HCT116 (cell line): Measurements from ENCODE around the gene CCDC88C. TPM values are rescaled to one million over a fixed set of nuclear protein-coding genes. Genes with fewer than 3 reads are reported as not detected.

ENCODE experiments used
- ATAC-seq: fragments of 200-7000 bp; cut with Tn5 transposase; 2 replicates; pipeline ENCODE4 v1.9.1; 2020; ENCODE audit warnings: mild to moderate bottlenecking, moderate library complexity
- BruUV-seq: library from RNA; stranded (reverse); fragments of 400-500 nt; replicated peaks from 2 replicates; lab custom pipeline; 2021; lab: Mats Ljungman, UMichigan
- CTCF ChIA-PET: fragments of 300-600 bp; sonication (Branson Sonifier 250); formaldehyde crosslinking; loops from one replicate; lab custom pipeline; 2021; ENCODE audit warnings: antibody characterized with exemption; lab: Charles Lee
- POLR2A ChIA-PET: fragments of 300-600, 350-600 bp; sonication (Branson Sonifier 250); formaldehyde crosslinking; loops from one replicate; lab custom pipeline; 2021; ENCODE audit warnings: antibody characterized with exemption; lab: Charles Lee
- RAD21 ChIA-PET, 2 experiments: fragments of 300-600 bp; sonication (Branson Sonifier 250); formaldehyde crosslinking; loops; one replicate each; lab custom pipeline; 2023; ENCODE audit warnings: low total read pairs in 2 of 2; ENCODE audit not compliant: uncharacterized antibody in 2 of 2, unreplicated experiment in 2 of 2, low non-redundant PET in 1 of 2; lab: Charles Lee
- DNase-seq: peaks from one replicate; pipeline ENCODE4 v3.0.0-alpha.2; 2010; ENCODE audit warnings: low read depth, low spot score
- H2AFZ ChIP-seq: fragments of 200-600 bp; shearing (Covaris generic), sonication (generic); 2 replicates; pipeline ENCODE4 v1.6.1; 2017; ENCODE audit warnings: low read depth, mixed run types, mixed read lengths, antibody characterized with exemption, low read length; ENCODE audit not compliant: poor library complexity, severe bottlenecking
- H3K27ac ChIP-seq: 2 replicates; pipeline ENCODE4 v1.5.1; 2012; ENCODE audit warnings: low read depth, low read length
- H3K27me3 ChIP-seq: fragments of 200-600 bp; sonication (generic); 2 replicates; pipeline ENCODE4 v1.6.1; 2016; ENCODE audit warnings: mixed run types, low read length, mixed read lengths; ENCODE audit not compliant: insufficient read depth
- H3K36me3 ChIP-seq, 2 experiments: fragments of 200-500 bp in 1 of 2; fragments of 200-600 bp in 1 of 2; sonication (Bioruptor generic) in 1 of 2; sonication (generic) in 1 of 2; 2 replicates each; pipeline versions ENCODE4 v1.5.1 to v1.6.1; 2014 to 2016; ENCODE audit warnings: low read length in 2 of 2, inconsistent platforms in 1 of 2, mixed read lengths in 1 of 2, mixed run types in 1 of 2; ENCODE audit not compliant: insufficient read depth in 2 of 2, control insufficient read depth in 1 of 2
- H3K4me1 ChIP-seq, 2 experiments: fragments of 200-600 bp in 1 of 2; sonication (generic) in 1 of 2; 2 replicates each; pipeline versions ENCODE4 v1.5.1 to v1.6.1; 2012 to 2017; ENCODE audit warnings: low read length in 2 of 2, inconsistent platforms in 1 of 2, mild to moderate bottlenecking in 1 of 2, mixed read lengths in 1 of 2, mixed run types in 1 of 2, moderate library complexity in 1 of 2; ENCODE audit not compliant: insufficient read depth in 2 of 2, control insufficient read depth in 1 of 2
- H3K4me2 ChIP-seq: fragments of 200-600 bp; sonication (generic); 2 replicates; pipeline ENCODE4 v1.6.1; 2017; ENCODE audit warnings: mixed run types, low read length, mixed read lengths
- H3K4me3 ChIP-seq, 2 experiments: fragments of 200-600 bp in 1 of 2; sonication (generic) in 1 of 2; replicated peaks in 1 of 2; 2 replicates each; pipeline ENCODE4 v1.5.1; 2011 to 2016; ENCODE audit warnings: low read length in 2 of 2, control low read depth in 1 of 2, low read depth in 1 of 2, mild to moderate bottlenecking in 1 of 2, mixed read lengths in 1 of 2, mixed run types in 1 of 2
- H3K79me2 ChIP-seq: fragments of 200-600 bp; sonication (generic); 2 replicates; pipeline ENCODE4 v1.6.1; 2017; ENCODE audit warnings: mild to moderate bottlenecking, mixed run types, low read length, moderate library complexity, mixed read lengths; ENCODE audit not compliant: insufficient read depth
- H3K9ac ChIP-seq: fragments of 200-600 bp; sonication (generic); 2 replicates; pipeline ENCODE4 v1.6.1; 2016; ENCODE audit warnings: low read length, mixed read lengths
- H3K9me2 ChIP-seq: fragments of 200-600 bp; sonication (generic), shearing (Covaris generic); 2 replicates; pipeline ENCODE4 v1.6.1; 2017; ENCODE audit warnings: mixed run types, mild to moderate bottlenecking, moderate library complexity; ENCODE audit not compliant: insufficient read depth
- H3K9me3 ChIP-seq, 2 experiments: fragments of 200-500 bp in 1 of 2; fragments of 200-600 bp in 1 of 2; sonication (Bioruptor generic) in 1 of 2; sonication (generic) in 1 of 2; 2 replicates each; pipeline ENCODE4 v1.6.1; 2014 to 2017; ENCODE audit warnings: low read length in 2 of 2, mixed read lengths in 2 of 2, inconsistent platforms in 1 of 2, low read depth in 1 of 2, mild to moderate bottlenecking in 1 of 2, mixed run types in 1 of 2, moderate library complexity in 1 of 2; ENCODE audit not compliant: control insufficient read depth in 1 of 2, insufficient read depth in 1 of 2
- H4K20me1 ChIP-seq: fragments of 200-600 bp; sonication (generic), shearing (Covaris generic); 2 replicates; pipeline ENCODE4 v1.6.1; 2017; ENCODE audit warnings: mixed run types, mild to moderate bottlenecking, moderate library complexity; ENCODE audit not compliant: insufficient read depth
- CBX3 ChIP-seq: IDR thresholded peaks from 2 replicates; pipeline ENCODE4 v1.6.1; 2012; ENCODE audit warnings: low read depth
- EGR1 ChIP-seq: IDR thresholded peaks from 2 replicates; pipeline ENCODE4 v1.6.1; 2012; ENCODE audit warnings: low read depth
- ELF1 ChIP-seq: IDR thresholded peaks from 2 replicates; pipeline ENCODE4 v1.6.1; 2012; ENCODE audit warnings: low read depth, borderline replicate concordance
- MAX ChIP-seq: IDR thresholded peaks from 2 replicates; pipeline ENCODE4 v1.6.1; 2012
- POLR2AphosphoS5 ChIP-seq: IDR thresholded peaks from 2 replicates; pipeline ENCODE4 v1.6.1; 2011; ENCODE audit warnings: mild to moderate bottlenecking, low read depth, low read length, moderate library complexity
- RAD21 ChIP-seq: IDR thresholded peaks from 2 replicates; pipeline ENCODE4 v1.6.1; 2012; ENCODE audit warnings: low read depth, mild to moderate bottlenecking
- SIN3A ChIP-seq: IDR thresholded peaks from 2 replicates; pipeline ENCODE4 v1.6.1; 2012; ENCODE audit warnings: low read depth
- YY1 ChIP-seq: IDR thresholded peaks from 2 replicates; pipeline ENCODE4 v1.6.1; 2011; ENCODE audit warnings: low read length, low read depth, moderate library complexity, mild to moderate bottlenecking; ENCODE audit not compliant: insufficient replicate concordance; ENCODE audit errors: extremely low read depth
- intact Hi-C: fragments of 100-400 bp; cut with micrococcal nuclease; formaldehyde crosslinking; loops from 2 replicates; pipeline ENCODE4 v1.10.0; 2022
- total RNA-seq: library from RNA; stranded (reverse); gene quantifications from one replicate; pipeline ENCODE4 v1.2.1, GENCODE V29; 2021; ENCODE audit not compliant: unreplicated experiment
- TF ChIP-seq, protein P1 (sequence below): IDR thresholded peaks from 2 replicates; pipeline ENCODE4 v1.6.1; 2012; ENCODE audit warnings: low read depth
- TF ChIP-seq, protein P2 (sequence below), 3 experiments: fragments of 200-600 bp in 1 of 3; sonication (generic) in 1 of 3; IDR thresholded peaks in 2 of 3; conservative IDR thresholded peaks in 1 of 3; 2 replicates each; pipeline ENCODE4 v1.5.1; 2012 to 2017; ENCODE audit warnings: low read depth in 2 of 3, low read length in 2 of 3, antibody characterized with exemption in 1 of 3, borderline replicate concordance in 1 of 3, control low read depth in 1 of 3, mild to moderate bottlenecking in 1 of 3, mixed read lengths in 1 of 3, mixed run types in 1 of 3, moderate library complexity in 1 of 3; ENCODE audit not compliant: insufficient read depth in 1 of 3

CCDC88C gene
- total RNA-seq, 1 experiment from 2014 or later = 20.8 TPM

GRCh38 chr14:91279354-91279753, 138.3 kb downstream of the CCDC88C start:
- peaks cover 0 to 3% of the 10 kb centered on the region in 2 experiments; a peak in 2 of 4 replicates for H3K36me3 ChIP-seq
- no TSS peak for BruUV-seq
- no peaks in the 10 kb centered on the region for H3K27me3 ChIP-seq
- H3K4me2 ChIP-seq = no peak overlapping the region
- no peak overlapping the region for H2AFZ ChIP-seq
- H3K27ac ChIP-seq = no peak overlapping the region
- ChIA-PET POLR2A (no interaction called here), RAD21 (no interaction called here)
- no peak for DNase-seq
- no peaks in the 10 kb centered on the region for H4K20me1 ChIP-seq
- intact Hi-C loops = no loop called here
- no peak overlapping the region for H3K9ac ChIP-seq
- H3K9me3 ChIP-seq = no peaks in the 10 kb centered on the region
- no peak for TF ChIP-seq ELF1
- TF ChIP-seq, all 23 proteins: peak for 0
- no peak for ATAC-seq
- no peaks in the 10 kb centered on the region for H3K79me2 ChIP-seq
- H3K4me3 ChIP-seq = no peak overlapping the region
- CTCF ChIA-PET = no interaction called here
- no peaks in the 10 kb centered on the region for H3K9me2 ChIP-seq
- no peaks in the 10 kb centered on the region; a peak in 1 of 4 replicates for H3K4me1 ChIP-seq

DNA sequence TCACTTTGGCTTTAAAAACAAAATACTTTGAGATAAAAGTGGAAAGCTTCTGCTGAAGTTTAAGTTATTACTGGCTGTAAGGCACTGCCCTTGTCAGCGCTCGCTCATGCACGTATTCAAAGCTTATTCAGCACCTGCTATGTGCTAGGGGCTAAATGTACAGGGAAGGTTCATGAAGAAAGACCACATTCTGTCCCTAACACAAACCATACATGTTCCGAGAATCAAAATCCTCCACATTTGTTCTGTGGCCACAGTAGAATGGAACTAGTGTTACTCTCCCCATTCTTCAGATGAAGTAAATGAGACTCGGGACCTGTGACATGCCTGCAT, 139.3 kb downstream of the CCDC88C start:
- POLR2A ChIA-PET = no interaction called here
- no peaks in the 10 kb centered on the region for H3K27me3 ChIP-seq
- no peak for DNase-seq
- no peaks in the 10 kb centered on the region; a peak in 1 of 4 replicates for H3K4me1 ChIP-seq
- TF ChIP-seq, protein P1, sequence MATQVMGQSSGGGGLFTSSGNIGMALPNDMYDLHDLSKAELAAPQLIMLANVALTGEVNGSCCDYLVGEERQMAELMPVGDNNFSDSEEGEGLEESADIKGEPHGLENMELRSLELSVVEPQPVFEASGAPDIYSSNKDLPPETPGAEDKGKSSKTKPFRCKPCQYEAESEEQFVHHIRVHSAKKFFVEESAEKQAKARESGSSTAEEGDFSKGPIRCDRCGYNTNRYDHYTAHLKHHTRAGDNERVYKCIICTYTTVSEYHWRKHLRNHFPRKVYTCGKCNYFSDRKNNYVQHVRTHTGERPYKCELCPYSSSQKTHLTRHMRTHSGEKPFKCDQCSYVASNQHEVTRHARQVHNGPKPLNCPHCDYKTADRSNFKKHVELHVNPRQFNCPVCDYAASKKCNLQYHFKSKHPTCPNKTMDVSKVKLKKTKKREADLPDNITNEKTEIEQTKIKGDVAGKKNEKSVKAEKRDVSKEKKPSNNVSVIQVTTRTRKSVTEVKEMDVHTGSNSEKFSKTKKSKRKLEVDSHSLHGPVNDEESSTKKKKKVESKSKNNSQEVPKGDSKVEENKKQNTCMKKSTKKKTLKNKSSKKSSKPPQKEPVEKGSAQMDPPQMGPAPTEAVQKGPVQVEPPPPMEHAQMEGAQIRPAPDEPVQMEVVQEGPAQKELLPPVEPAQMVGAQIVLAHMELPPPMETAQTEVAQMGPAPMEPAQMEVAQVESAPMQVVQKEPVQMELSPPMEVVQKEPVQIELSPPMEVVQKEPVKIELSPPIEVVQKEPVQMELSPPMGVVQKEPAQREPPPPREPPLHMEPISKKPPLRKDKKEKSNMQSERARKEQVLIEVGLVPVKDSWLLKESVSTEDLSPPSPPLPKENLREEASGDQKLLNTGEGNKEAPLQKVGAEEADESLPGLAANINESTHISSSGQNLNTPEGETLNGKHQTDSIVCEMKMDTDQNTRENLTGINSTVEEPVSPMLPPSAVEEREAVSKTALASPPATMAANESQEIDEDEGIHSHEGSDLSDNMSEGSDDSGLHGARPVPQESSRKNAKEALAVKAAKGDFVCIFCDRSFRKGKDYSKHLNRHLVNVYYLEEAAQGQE = no peak
- no peak for TF ChIP-seq CBX3
- TF ChIP-seq SIN3A = no peak
- TF ChIP-seq POLR2AphosphoS5 = no peak
- no peak for TF ChIP-seq EGR1
- no peak for TF ChIP-seq MAX
- TF ChIP-seq, protein P2, sequence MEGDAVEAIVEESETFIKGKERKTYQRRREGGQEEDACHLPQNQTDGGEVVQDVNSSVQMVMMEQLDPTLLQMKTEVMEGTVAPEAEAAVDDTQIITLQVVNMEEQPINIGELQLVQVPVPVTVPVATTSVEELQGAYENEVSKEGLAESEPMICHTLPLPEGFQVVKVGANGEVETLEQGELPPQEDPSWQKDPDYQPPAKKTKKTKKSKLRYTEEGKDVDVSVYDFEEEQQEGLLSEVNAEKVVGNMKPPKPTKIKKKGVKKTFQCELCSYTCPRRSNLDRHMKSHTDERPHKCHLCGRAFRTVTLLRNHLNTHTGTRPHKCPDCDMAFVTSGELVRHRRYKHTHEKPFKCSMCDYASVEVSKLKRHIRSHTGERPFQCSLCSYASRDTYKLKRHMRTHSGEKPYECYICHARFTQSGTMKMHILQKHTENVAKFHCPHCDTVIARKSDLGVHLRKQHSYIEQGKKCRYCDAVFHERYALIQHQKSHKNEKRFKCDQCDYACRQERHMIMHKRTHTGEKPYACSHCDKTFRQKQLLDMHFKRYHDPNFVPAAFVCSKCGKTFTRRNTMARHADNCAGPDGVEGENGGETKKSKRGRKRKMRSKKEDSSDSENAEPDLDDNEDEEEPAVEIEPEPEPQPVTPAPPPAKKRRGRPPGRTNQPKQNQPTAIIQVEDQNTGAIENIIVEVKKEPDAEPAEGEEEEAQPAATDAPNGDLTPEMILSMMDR (IDR thresholded peaks at IDR 0.05 in 2 of 3, conservative IDR thresholded peaks at IDR 0.05 in 1 of 3; ENCODE audit: borderline replicate concordance in 1 of 3, insufficient read depth in 1 of 3, low read depth in 2 of 3, low read length in 2 of 3) = no peak
- TF ChIP-seq YY1 = no peak
- no peak for TF ChIP-seq RAD21
- no peaks in the 10 kb centered on the region for H4K20me1 ChIP-seq
- peaks cover 0 to 3% of the 10 kb centered on the region in 2 experiments; a peak in 2 of 4 replicates for H3K36me3 ChIP-seq
- no peak overlapping the region for H3K4me3 ChIP-seq
- no peaks in the 10 kb centered on the region for H3K79me2 ChIP-seq
- H3K9me2 ChIP-seq = no peaks in the 10 kb centered on the region
- no peak for ATAC-seq
- RAD21 ChIA-PET = no interaction called here
- intact Hi-C loops = no loop called here
- no peaks in the 10 kb centered on the region for H3K9me3 ChIP-seq
- H3K27ac ChIP-seq = no peak overlapping the region
- H3K9ac ChIP-seq = no peak overlapping the region
- no peak overlapping the region for H2AFZ ChIP-seq
- no peak overlapping the region for H3K4me2 ChIP-seq
- CTCF ChIA-PET = no interaction called here
- no TSS peak for BruUV-seq
